ENCODE data around the gene PTPRS. TPM values are rescaled to one million over a fixed set of nuclear protein-coding genes. Genes with fewer than 3 reads are reported as not detected.

Gene PTPRS
- total and polyA plus RNA-seq, 9 of the 15 experiments (the other 6 are each of a cell fraction or from before 2014, with no cell fraction given) = 1.1 to 49.4 (median 14.1) TPM

DNA sequence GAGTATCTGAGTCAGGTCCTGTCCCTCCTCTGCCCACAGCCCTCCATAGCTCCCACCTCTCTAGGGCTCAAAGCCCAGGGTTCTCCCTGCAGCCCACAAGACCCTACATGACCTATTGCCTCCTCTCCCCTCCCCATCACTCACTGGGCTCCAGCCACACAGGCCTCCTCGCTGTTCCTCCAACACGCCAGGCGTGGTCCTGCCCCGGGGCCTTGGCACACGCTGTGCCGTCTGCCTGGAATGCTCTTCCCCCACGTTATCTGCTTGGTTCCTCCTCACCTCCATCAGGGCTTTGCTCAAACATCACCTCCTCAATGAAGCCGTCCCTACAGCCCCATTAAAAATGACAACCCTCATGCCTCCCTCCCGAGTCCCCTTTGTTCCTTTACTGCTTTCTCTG is 21.1 kb downstream of the PTPRS start:
- Histone ChIP-seq H3K9me3 (replicated peaks; ENCODE audit: control insufficient read depth, insufficient read depth, low read depth, low read length) (no peaks in the 10 kb centered on the region), H3K79me2 (ENCODE audit: control insufficient read depth, insufficient read depth, low read length) (no peaks in the 10 kb centered on the region), H2AFZ (ENCODE audit: low read depth, low read length) (no peak overlapping the region), H4K20me1 (replicated peaks; ENCODE audit: control insufficient read depth, insufficient read depth, low read length) (peaks cover 8% of the 10 kb centered on the region; the same call in 1 of the 2 replicates), H3K9me1 (ENCODE audit: control insufficient read depth, insufficient read depth, low read length) (no peaks in the 10 kb centered on the region), H3K4me2 (ENCODE audit: insufficient read depth, low read length) (no peak overlapping the region), H3K27ac (ENCODE audit: extremely low read depth, low read depth, low read length) (no peak overlapping the region), H3K9ac (ENCODE audit: insufficient read depth in 1 of 2, low read depth in 2 of 2, low read length in 2 of 2) (peak overlapping the region in 1 of 2 experiments; percentile 15; a peak in 1 of 4 replicates), H3K36me3 (ENCODE audit: control insufficient read depth, insufficient read depth, low read length) (no peaks in the 10 kb centered on the region), H3K27me3 (ENCODE audit: control insufficient read depth in 2 of 2, insufficient read depth in 2 of 2, low read length in 2 of 2) (no peaks in the 10 kb centered on the region; a peak in 1 of 5 replicates), H3K4me1 (replicated peaks in 1 of 2; ENCODE audit: control insufficient read depth in 2 of 2, insufficient read depth in 2 of 2, low read length in 2 of 2) (peaks cover 5 to 12% of the 10 kb centered on the region in 2 experiments; a peak in 3 of 5 replicates), H3K4me3 (no peak overlapping the region)
- CTCF ChIA-PET (ENCODE audit: low intra/inter-chr PET ratio) = no interaction called here
- POLR2A ChIA-PET = interaction anchor here (1.7 kb wide), 1 partner anchor 10 kb away, joined by 6 read pairs; no protein-coding TSS in a partner anchor
- ATAC-seq = no peak
- 26% methylated on average over 9 of the region's 9 CpGs for WGBS (ENCODE audit: insufficient coverage, low coverage, missing lambda C conversion rate)
- no peak for FAIRE-seq
- intact Hi-C loops (cut with micrococcal nuclease) (no loop called here), in situ Hi-C loops (cut with MboI) (no loop called here)
- DNase-seq (ENCODE audit: extremely low read depth in 1 of 4, low spot score in 3 of 4) = no peak
- BruUV-seq (replicated peaks) = no TSS peak
- TF ChIP-seq, protein P1, sequence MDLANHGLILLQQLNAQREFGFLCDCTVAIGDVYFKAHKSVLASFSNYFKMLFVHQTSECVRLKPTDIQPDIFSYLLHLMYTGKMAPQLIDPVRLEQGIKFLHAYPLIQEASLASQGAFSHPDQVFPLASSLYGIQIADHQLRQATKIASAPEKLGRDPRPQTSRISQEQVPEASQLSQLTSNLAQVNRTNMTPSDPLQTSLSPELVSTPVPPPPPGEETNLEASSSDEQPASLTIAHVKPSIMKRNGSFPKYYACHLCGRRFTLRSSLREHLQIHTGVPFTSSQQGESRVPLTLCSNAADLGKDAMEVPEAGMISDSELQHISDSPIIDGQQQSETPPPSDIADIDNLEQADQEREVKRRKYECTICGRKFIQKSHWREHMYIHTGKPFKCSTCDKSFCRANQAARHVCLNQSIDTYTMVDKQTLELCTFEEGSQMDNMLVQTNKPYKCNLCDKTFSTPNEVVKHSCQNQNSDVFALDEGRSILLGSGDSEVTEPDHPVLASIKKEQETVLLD (IDR thresholded peaks at IDR 0.05) = no peak
- no peak for TF ChIP-seq ZFP36 (IDR thresholded peaks at IDR 0.05; ENCODE audit: low read depth, low read length, partially characterized antibody)
- TF ChIP-seq NCOA1 (IDR thresholded peaks at IDR 0.05; ENCODE audit: low read depth) = no peak
- no peak for TF ChIP-seq FIP1L1 (IDR thresholded peaks at IDR 0.05; ENCODE audit: low read depth, low read length, poor library complexity, severe bottlenecking)
- TF ChIP-seq EHMT2 (IDR thresholded peaks at IDR 0.05) = no peak
- TF ChIP-seq, protein P2, sequence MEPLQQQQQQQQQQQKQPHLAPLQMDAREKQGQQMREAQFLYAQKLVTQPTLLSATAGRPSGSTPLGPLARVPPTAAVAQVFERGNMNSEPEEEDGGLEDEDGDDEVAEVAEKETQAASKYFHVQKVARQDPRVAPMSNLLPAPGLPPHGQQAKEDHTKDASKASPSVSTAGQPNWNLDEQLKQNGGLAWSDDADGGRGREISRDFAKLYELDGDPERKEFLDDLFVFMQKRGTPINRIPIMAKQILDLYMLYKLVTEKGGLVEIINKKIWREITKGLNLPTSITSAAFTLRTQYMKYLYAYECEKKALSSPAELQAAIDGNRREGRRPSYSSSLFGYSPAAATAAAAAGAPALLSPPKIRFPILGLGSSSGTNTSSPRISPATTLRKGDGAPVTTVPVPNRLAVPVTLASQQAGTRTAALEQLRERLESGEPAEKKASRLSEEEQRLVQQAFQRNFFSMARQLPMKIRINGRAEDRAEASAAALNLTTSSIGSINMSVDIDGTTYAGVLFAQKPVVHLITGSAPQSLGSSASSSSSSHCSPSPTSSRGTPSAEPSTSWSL (CRISPR knock-in tag; IDR thresholded peaks at IDR 0.05; ENCODE audit: borderline replicate concordance) = no peak
- no peak for TF ChIP-seq RBM15 (IDR thresholded peaks at IDR 0.05; ENCODE audit: insufficient read depth, low read length)
- TF ChIP-seq EWSR1 (IDR thresholded peaks at IDR 0.05; ENCODE audit: borderline replicate concordance, low read depth, partially characterized antibody) = no peak
- no peak for TF ChIP-seq KDM5B (IDR thresholded peaks at IDR 0.05; ENCODE audit: insufficient replicate concordance, low read depth, low read length)
- TF ChIP-seq, protein P3, sequence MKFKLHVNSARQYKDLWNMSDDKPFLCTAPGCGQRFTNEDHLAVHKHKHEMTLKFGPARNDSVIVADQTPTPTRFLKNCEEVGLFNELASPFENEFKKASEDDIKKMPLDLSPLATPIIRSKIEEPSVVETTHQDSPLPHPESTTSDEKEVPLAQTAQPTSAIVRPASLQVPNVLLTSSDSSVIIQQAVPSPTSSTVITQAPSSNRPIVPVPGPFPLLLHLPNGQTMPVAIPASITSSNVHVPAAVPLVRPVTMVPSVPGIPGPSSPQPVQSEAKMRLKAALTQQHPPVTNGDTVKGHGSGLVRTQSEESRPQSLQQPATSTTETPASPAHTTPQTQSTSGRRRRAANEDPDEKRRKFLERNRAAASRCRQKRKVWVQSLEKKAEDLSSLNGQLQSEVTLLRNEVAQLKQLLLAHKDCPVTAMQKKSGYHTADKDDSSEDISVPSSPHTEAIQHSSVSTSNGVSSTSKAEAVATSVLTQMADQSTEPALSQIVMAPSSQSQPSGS (CRISPR knock-in tag; IDR thresholded peaks at IDR 0.05) = no peak
- TF ChIP-seq, protein P4, sequence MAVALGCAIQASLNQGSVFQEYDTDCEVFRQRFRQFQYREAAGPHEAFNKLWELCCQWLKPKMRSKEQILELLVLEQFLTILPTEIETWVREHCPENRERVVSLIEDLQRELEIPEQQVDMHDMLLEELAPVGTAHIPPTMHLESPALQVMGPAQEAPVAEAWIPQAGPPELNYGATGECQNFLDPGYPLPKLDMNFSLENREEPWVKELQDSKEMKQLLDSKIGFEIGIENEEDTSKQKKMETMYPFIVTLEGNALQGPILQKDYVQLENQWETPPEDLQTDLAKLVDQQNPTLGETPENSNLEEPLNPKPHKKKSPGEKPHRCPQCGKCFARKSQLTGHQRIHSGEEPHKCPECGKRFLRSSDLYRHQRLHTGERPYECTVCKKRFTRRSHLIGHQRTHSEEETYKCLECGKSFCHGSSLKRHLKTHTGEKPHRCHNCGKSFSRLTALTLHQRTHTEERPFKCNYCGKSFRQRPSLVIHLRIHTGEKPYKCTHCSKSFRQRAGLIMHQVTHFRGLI (CRISPR knock-in tag; IDR thresholded peaks at IDR 0.05) = no peak
- TF ChIP-seq EZH2 (IDR thresholded peaks at IDR 0.05; ENCODE audit: borderline replicate concordance, low read depth, low read length) = no peak
- no peak for TF ChIP-seq ETV5 (CRISPR knock-in tag; IDR thresholded peaks at IDR 0.05; ENCODE audit: low read depth)
- TF ChIP-seq ELF1 (tag; IDR thresholded peaks at IDR 0.05) = no peak
- TF ChIP-seq, protein P5, sequence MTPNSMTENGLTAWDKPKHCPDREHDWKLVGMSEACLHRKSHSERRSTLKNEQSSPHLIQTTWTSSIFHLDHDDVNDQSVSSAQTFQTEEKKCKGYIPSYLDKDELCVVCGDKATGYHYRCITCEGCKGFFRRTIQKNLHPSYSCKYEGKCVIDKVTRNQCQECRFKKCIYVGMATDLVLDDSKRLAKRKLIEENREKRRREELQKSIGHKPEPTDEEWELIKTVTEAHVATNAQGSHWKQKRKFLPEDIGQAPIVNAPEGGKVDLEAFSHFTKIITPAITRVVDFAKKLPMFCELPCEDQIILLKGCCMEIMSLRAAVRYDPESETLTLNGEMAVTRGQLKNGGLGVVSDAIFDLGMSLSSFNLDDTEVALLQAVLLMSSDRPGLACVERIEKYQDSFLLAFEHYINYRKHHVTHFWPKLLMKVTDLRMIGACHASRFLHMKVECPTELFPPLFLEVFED (CRISPR knock-in tag; conservative IDR thresholded peaks at IDR 0.05) = no peak

All from K562 (cell line).